ENCODE data around the gene CFAP221.

Gene CFAP221

GRCh38 chr2:119537792-119538191 is 6.5 kb upstream of the CFAP221 start:
- no peak for DNase-seq

GRCh38 chr2:119541476-119541875 is 2.8 kb upstream of the CFAP221 start:
- DNase-seq: no peak

GRCh38 chr2:119544939-119545475 is 758 bp downstream of the CFAP221 start:
- DNase-seq: no peak

GRCh38 chr2:119545754-119546446 is 1.7 kb downstream of the CFAP221 start:
- no peak for DNase-seq

GRCh38 chr2:119546447-119546767 is 2.2 kb downstream of the CFAP221 start:
- DNase-seq: no peak

GRCh38 chr2:119548516-119549120 is 4.4 kb downstream of the CFAP221 start:
- no peak for DNase-seq

GRCh38 chr2:119549241-119549640 is 5.0 kb downstream of the CFAP221 start:
- DNase-seq: no peak

- no peak for DNase-seq
Observed at GRCh38 chr2:119550346-119550745, 6.1 kb downstream of the CFAP221 start.

GRCh38 chr2:119550856-119551255 is 6.6 kb downstream of the CFAP221 start:
- DNase-seq: no peak

- DNase-seq: no peak
Observed at GRCh38 chr2:119552902-119553301, 8.7 kb downstream of the CFAP221 start.

- DNase-seq: no peak
Observed at GRCh38 chr2:119553687-119554344, 9.6 kb downstream of the CFAP221 start.

- DNase-seq: no peak
Observed at GRCh38 chr2:119565481-119565880, 21.2 kb downstream of the CFAP221 start.

- no peak for DNase-seq
Observed at GRCh38 chr2:119567292-119567691, 23.0 kb downstream of the CFAP221 start.

GRCh38 chr2:119574108-119574815 is 30.0 kb downstream of the CFAP221 start:
- DNase-seq: no peak

- no peak for DNase-seq
Observed at GRCh38 chr2:119574864-119575263, 30.6 kb downstream of the CFAP221 start.

GRCh38 chr2:119575439-119575838 is 31.2 kb downstream of the CFAP221 start:
- DNase-seq: no peak

GRCh38 chr2:119579424-119580295 is 35.4 kb downstream of the CFAP221 start:
- DNase-seq: no peak

- DNase-seq: no peak
Observed at GRCh38 chr2:119580550-119581072, 36.4 kb downstream of the CFAP221 start.

- no peak for DNase-seq
Observed at GRCh38 chr2:119583291-119583690, 39.0 kb downstream of the CFAP221 start.

- DNase-seq: no peak
Observed at GRCh38 chr2:119584469-119584868, 40.2 kb downstream of the CFAP221 start.

GRCh38 chr2:119586085-119586484 is 41.8 kb downstream of the CFAP221 start:
- DNase-seq: no peak

- no peak for DNase-seq
Observed at GRCh38 chr2:119590873-119591272, 46.6 kb downstream of the CFAP221 start.
